OCI-LY7 (cell line): Measurements from ENCODE around the gene FIG4.

Experiments used
- EZH2phosphoT487 ChIP-seq: fragments of 200-600 bp; sonication (generic); IDR thresholded peaks from 2 replicates; pipeline ENCODE4 v1.6.1; 2018; ENCODE audit warnings: low read depth, borderline replicate concordance, mild to moderate bottlenecking, mixed run types, antibody characterized with exemption, low read length, moderate library complexity, mixed read lengths
- TF ChIP-seq, protein P1 (sequence below): fragments of 200-600 bp; sonication (generic); conservative IDR thresholded peaks from 2 replicates; pipeline ENCODE4 v1.5.1; 2014; ENCODE audit warnings: mild to moderate bottlenecking, antibody characterized with exemption, low read length, moderate library complexity, mixed read lengths

DNA sequence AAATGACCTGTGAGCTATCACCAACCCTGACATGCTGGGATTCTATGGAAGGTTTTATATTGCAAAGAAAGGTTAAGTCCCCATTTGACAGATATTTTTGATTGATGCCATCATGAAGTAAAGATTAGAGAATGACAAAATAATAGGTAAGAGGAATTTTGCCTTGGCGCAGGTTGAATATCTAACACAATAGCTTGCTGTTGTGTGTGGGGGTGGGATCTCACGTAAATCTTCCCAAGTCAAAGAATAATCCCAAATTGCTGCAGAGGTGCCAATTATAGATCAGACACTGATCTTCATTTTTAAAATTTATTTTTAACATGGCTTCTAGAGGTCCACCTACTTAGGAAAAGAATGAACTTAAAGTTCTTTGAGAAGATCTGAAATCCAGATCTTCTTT, 135.5 kb downstream of the FIG4 start:
- TF ChIP-seq, protein P1, sequence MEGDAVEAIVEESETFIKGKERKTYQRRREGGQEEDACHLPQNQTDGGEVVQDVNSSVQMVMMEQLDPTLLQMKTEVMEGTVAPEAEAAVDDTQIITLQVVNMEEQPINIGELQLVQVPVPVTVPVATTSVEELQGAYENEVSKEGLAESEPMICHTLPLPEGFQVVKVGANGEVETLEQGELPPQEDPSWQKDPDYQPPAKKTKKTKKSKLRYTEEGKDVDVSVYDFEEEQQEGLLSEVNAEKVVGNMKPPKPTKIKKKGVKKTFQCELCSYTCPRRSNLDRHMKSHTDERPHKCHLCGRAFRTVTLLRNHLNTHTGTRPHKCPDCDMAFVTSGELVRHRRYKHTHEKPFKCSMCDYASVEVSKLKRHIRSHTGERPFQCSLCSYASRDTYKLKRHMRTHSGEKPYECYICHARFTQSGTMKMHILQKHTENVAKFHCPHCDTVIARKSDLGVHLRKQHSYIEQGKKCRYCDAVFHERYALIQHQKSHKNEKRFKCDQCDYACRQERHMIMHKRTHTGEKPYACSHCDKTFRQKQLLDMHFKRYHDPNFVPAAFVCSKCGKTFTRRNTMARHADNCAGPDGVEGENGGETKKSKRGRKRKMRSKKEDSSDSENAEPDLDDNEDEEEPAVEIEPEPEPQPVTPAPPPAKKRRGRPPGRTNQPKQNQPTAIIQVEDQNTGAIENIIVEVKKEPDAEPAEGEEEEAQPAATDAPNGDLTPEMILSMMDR: no peak
- no peak for TF ChIP-seq EZH2phosphoT487
